OCI-LY1 (cell line): Measurements from ENCODE around the gene EIF4E3.

Experiments
- CTCF ChIP-seq: fragments of 200-600 bp; sonication (generic), shearing (Covaris generic); IDR thresholded peaks from 2 replicates; pipeline ENCODE4 v1.5.1; 2017; ENCODE audit warnings: mild to moderate bottlenecking, antibody characterized with exemption, low read length, moderate library complexity, mixed read lengths
- EZH2 ChIP-seq: fragments of 200-600 bp; sonication (generic), shearing (Covaris generic); IDR thresholded peaks from 2 replicates; pipeline ENCODE4 v1.8.0; 2017; ENCODE audit warnings: borderline replicate concordance, mixed run types, mild to moderate bottlenecking, antibody characterized with exemption, low read length, moderate library complexity, mixed read lengths

GRCh38 chr3:71752831-71753700 lies 27.9 kb upstream of the EIF4E3 start:
- TF ChIP-seq CTCF (no peak), EZH2 (no peak)
